Duodenal mucosa (tissue), 2 donors: ENCODE results near the gene NPHP1.
"Not testable (repeated sequence)": the region's sequence is repeated elsewhere in the genome, so short reads cannot be mapped to it uniquely, and the experiment has no call there.

Source experiments
- H3K27ac ChIP-seq: one replicate; pipeline ENCODE4 v1.7.0; 2013; ENCODE audit warnings: low read depth, low read length
- H3K27me3 ChIP-seq, 2 donors: one replicate each; pipeline ENCODE4 v1.7.0; 2013; ENCODE audit warnings: low read length in 2 of 2, control low read depth in 1 of 2; ENCODE audit not compliant: insufficient read depth in 2 of 2, control insufficient read depth in 1 of 2
- H3K36me3 ChIP-seq, 2 donors: one replicate each; pipeline ENCODE4 v1.7.0; 2013; ENCODE audit warnings: low read length in 2 of 2, control low read depth in 1 of 2; ENCODE audit not compliant: insufficient read depth in 2 of 2, control insufficient read depth in 1 of 2
- H3K4me1 ChIP-seq, 2 donors: one replicate each; pipeline ENCODE4 v1.7.0; 2013; ENCODE audit warnings: low read length in 2 of 2, control low read depth in 1 of 2; ENCODE audit not compliant: insufficient read depth in 2 of 2, control insufficient read depth in 1 of 2
- H3K4me3 ChIP-seq, 2 donors: one replicate each; pipeline ENCODE4 v1.7.0; 2013; ENCODE audit warnings: low read length in 2 of 2, low read depth in 1 of 2
- H3K9ac ChIP-seq, 2 donors: one replicate each; pipeline ENCODE4 v1.7.0; 2013; ENCODE audit warnings: low read length in 2 of 2, low read depth in 1 of 2
- H3K9me3 ChIP-seq, 2 donors: one replicate each; pipeline ENCODE4 v1.7.0; 2013; ENCODE audit warnings: low read length in 2 of 2, control low read depth in 1 of 2; ENCODE audit not compliant: control insufficient read depth in 1 of 2

NPHP1 gene

GRCh38 chr2:110105608-110106467 lies 99.0 kb downstream of the NPHP1 start:
- Histone ChIP-seq H3K27ac (peak overlapping the region; percentile 85), H3K4me1 (peaks cover 55 to 56% of the 10 kb centered on the region in 2 donors), H3K4me3 (peak overlapping the region in 1 of 2 donors; percentile 5), H3K9ac (peak overlapping the region; percentile 16 to 66), H3K27me3 (no peaks in the 10 kb centered on the region), H3K9me3 (no peaks in the 10 kb centered on the region), H3K36me3 (peaks cover 0 to 9% of the 10 kb centered on the region in 2 donors)

GRCh38 chr2:110105183-110105582 lies 99.6 kb downstream of the NPHP1 start:
- Histone ChIP-seq H3K27ac (peak overlapping the region; percentile 65), H3K9ac (peak overlapping the region; percentile 16 to 21), H3K4me1 (peaks cover 58% of the 10 kb centered on the region in 2 donors), H3K4me3 (peak overlapping the region in 1 of 2 donors; percentile 13), H3K36me3 (peaks cover 0 to 9% of the 10 kb centered on the region in 2 donors), H3K9me3 (no peaks in the 10 kb centered on the region), H3K27me3 (no peaks in the 10 kb centered on the region)

GRCh38 chr2:110104025-110104771 lies 100.6 kb downstream of the NPHP1 start:
- Histone ChIP-seq H3K27ac (peak overlapping the region; percentile 72), H3K4me1 (peaks cover 58% of the 10 kb centered on the region in 2 donors)

GRCh38 chr2:110103061-110103961 lies 101.5 kb downstream of the NPHP1 start:
- Histone ChIP-seq H3K4me1 (peaks cover 58% of the 10 kb centered on the region in 2 donors), H3K4me3 (no peak overlapping the region), H3K36me3 (peaks cover 0 to 20% of the 10 kb centered on the region in 2 donors), H3K9me3 (no peaks in the 10 kb centered on the region), H3K27me3 (no peaks in the 10 kb centered on the region), H3K27ac (peak overlapping the region; percentile 83), H3K9ac (peak overlapping the region; percentile 49 to 69)

More at GRCh38 chr2:110104025-110104771, 100.6 kb downstream of the NPHP1 start:
- H3K27me3 ChIP-seq = no peaks in the 10 kb centered on the region
- peak overlapping the region; percentile 21 to 49 for H3K9ac ChIP-seq
- H3K9me3 ChIP-seq = no peaks in the 10 kb centered on the region
- peaks cover 0 to 15% of the 10 kb centered on the region in 2 donors for H3K36me3 ChIP-seq
- no peak overlapping the region for H3K4me3 ChIP-seq

GRCh38 chr2:110101901-110102803 lies 102.7 kb downstream of the NPHP1 start:
- Histone ChIP-seq H3K27ac (peak overlapping the region; percentile 83), H3K9me3 (no peaks in the 10 kb centered on the region), H3K9ac (peak overlapping the region; percentile 69 to 70), H3K4me1 (peaks cover 58 to 60% of the 10 kb centered on the region in 2 donors), H3K4me3 (peak overlapping the region in 1 of 2 donors; percentile 7), H3K36me3 (peaks cover 4 to 20% of the 10 kb centered on the region in 2 donors), H3K27me3 (no peaks in the 10 kb centered on the region)

GRCh38 chr2:110101280-110101844 lies 103.5 kb downstream of the NPHP1 start:
- H3K36me3 ChIP-seq = peaks cover 4 to 20% of the 10 kb centered on the region in 2 donors
- peaks cover 50 to 54% of the 10 kb centered on the region in 2 donors for H3K4me1 ChIP-seq
- peak overlapping the region; percentile 5 to 24 for H3K4me3 ChIP-seq
- H3K9me3 ChIP-seq = no peaks in the 10 kb centered on the region
- H3K27me3 ChIP-seq = no peaks in the 10 kb centered on the region
- H3K27ac ChIP-seq = peak overlapping the region; percentile 83
- peak overlapping the region; percentile 69 to 70 for H3K9ac ChIP-seq

- peak overlapping the region in 1 of 2 donors; percentile 5 for H3K4me3 ChIP-seq
- peaks cover 49 to 54% of the 10 kb centered on the region in 2 donors for H3K4me1 ChIP-seq
- H3K27ac ChIP-seq = peak overlapping the region; percentile 83
- H3K9me3 ChIP-seq, H3K27me3 ChIP-seq: not testable (repeated sequence)
- peaks cover 4 to 20% of the 10 kb centered on the region in 2 donors for H3K36me3 ChIP-seq
- peak overlapping the region; percentile 33 to 70 for H3K9ac ChIP-seq
These were observed 103.9 kb downstream of the NPHP1 start for GRCh38 chr2:110100880-110101279.

- Histone ChIP-seq H3K9ac (peak overlapping the region in 1 of 2 donors; percentile 70), H3K9me3 (no peaks in the 10 kb centered on the region), H3K27ac (no peak overlapping the region), H3K36me3 (peaks cover 4 to 20% of the 10 kb centered on the region in 2 donors), H3K4me1 (peaks cover 45 to 50% of the 10 kb centered on the region in 2 donors), H3K27me3 (no peaks in the 10 kb centered on the region), H3K4me3 (no peak overlapping the region)
These were observed 104.3 kb downstream of the NPHP1 start for GRCh38 chr2:110100480-110100879.
